Activated CD4-positive, alpha-beta T cell treated with anti-CD3 and anti-CD28 coated beads, Interleukin-10, Interleukin-2, amounts not matched to agents 100 ng/mL and 50 ng/mL, durations not matched to agents 16 hours and 8 hours (primary cell): ENCODE results near the gene SLC39A10.
A peak's percentile ranks its signal among the peaks of the same experiment; 100 is the strongest.

Experiments used
- DNase-seq: peaks from one replicate; pipeline ENCODE4 v3.0.0-alpha.2; 2020

The SLC39A10 gene

GRCh38 chr2:195675783-195676427, 18.9 kb downstream of the SLC39A10 start:
- DNase-seq, result no peak

- DNase-seq, result no peak
These were observed 20.3 kb downstream of the SLC39A10 start for GRCh38 chr2:195677290-195677689.

DNA sequence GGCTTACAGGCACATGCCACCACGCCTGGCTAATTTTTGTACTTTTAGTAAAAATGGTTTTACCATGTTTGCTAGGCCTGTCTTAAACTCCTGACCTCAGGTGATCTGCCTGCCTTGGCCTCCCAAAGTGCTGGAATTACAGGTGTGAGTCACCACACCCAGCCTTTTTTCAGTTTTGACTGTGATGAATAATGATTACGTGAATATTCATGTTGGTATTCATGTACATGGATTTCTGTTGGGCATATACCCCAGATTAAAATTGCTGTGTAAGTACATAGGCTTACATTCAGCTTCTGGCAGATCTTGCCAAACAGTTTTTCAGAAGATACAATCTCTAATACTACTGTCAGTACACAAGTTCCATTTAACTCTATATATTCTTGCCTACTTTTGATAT, 20.9 kb downstream of the SLC39A10 start:
- no peak for DNase-seq

DNA sequence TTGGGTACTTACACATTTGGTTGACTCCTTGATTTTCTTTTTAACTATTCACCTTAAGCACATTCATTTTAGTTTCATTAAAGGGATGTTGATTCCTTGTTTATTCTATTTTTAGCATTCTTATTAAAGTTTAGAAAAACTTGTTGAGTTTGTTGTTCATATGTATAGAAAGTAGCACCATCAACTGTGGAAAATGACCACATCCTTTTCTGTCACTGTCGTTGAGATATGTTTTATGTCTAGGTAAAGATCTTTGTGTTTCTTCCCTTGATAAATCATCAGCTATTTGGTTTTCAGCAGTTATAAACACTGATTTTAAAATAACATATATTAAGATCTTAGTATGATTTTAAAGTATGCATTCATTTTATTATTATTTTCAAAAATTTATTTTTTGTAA, 25.1 kb downstream of the SLC39A10 start:
- no peak for DNase-seq

DNA sequence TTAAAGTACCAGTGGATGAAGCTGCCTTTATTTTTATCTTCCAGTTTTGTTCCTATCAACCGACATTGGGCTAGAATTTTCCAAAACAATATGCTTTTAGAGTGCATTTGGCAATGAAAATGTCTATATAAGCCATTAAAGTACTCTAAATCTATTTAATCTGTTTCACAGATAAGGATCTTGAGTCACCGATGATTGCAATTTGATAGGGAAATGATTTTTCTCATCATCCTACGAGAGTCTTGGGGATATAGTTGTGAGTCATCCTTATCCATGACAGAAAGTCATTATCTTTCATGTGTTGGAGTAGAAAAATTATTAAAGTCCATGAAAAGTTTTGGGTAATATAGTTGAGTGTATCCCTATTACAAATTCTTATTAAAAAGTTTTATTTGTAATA, 26.1 kb downstream of the SLC39A10 start:
- no peak for DNase-seq

GRCh38 chr2:195686564-195686963, 29.5 kb downstream of the SLC39A10 start:
- peak; percentile 25 for DNase-seq

DNA sequence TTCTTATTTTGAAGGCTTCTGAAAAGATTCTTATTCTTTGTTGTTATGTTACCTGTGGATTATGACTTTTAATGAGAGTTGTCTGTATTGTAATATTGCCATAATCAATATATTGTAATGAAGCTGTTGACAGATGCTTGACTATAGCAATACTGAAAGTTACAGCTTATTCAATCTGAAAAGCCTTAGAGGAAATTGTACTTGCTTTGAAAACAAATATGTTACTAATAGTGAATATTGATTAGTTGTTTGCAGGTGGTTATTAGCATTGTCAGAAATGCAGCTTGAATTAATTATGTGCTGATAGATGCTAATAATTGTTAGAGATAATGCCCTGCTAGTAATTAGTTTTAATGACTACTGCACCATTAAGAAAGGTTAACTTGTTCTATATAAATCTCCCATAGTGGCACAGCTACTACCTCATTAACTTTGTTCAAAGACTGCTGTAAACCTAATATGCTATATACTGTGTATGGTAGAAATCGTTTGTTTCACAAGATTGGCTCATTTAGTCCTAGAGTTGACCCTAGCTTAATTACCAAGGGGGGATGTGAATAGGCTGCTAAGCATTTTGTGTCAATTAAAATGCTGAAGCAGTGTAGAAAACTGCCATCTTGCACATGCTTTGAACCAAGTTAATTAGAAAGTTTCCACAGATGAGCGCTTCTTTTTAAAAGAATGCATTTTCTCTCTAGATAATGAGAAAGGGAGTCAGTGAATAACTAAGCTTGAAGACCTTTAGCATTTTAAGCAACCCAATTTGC, 30.5 kb downstream of the SLC39A10 start:
- peak; percentile 16 for DNase-seq

DNA sequence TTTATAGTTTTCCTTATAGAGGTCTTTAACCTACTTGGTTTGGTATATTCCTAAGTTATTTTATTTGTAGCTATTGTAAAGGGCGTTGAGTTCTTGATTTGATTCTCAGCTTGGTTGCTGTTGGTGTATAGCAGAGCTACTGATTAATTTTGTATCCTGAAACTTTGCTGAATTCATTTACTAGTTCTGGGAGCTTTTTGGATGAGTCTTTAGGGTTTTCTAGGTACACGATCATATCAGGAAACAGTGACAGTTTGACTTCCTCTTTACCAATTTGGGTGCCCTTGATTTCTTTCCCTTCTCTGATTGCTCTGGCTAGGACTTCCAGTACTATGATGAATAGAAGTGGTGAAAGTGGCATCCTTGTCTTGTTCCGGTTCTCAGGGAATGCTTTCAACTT, 35.5 kb downstream of the SLC39A10 start:
- peak; percentile 34 for DNase-seq

GRCh38 chr2:195694553-195694952, 37.5 kb downstream of the SLC39A10 start:
- DNase-seq, result no peak

GRCh38 chr2:195695002-195695631, 38.1 kb downstream of the SLC39A10 start:
- DNase-seq, result no peak

- no peak for DNase-seq
These were observed 39.0 kb downstream of the SLC39A10 start for GRCh38 chr2:195696012-195696411.

GRCh38 chr2:195697681-195698220, 40.7 kb downstream of the SLC39A10 start:
- no peak for DNase-seq

DNA sequence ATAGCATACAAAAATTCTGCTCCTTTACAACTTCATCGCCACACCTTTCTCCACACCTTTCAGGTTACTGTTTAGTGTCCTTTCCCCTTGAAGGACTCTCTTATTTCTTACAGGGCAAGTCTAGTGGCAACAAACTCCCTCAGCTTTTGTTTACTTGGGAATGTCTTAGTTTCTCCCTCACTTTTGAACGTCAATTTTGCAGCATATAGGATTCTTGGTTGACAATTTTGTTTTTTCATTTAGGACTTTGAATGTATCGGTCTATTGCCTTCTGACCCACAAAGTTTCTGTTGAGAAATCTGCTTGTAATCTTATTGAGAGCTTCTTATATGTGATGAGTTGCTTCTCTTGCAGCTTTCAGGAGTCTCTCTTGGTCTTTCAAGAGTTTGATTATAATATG, 43.5 kb downstream of the SLC39A10 start:
- no peak for DNase-seq

- no peak for DNase-seq
These were observed 49.3 kb downstream of the SLC39A10 start for GRCh38 chr2:195706161-195706900.

DNA sequence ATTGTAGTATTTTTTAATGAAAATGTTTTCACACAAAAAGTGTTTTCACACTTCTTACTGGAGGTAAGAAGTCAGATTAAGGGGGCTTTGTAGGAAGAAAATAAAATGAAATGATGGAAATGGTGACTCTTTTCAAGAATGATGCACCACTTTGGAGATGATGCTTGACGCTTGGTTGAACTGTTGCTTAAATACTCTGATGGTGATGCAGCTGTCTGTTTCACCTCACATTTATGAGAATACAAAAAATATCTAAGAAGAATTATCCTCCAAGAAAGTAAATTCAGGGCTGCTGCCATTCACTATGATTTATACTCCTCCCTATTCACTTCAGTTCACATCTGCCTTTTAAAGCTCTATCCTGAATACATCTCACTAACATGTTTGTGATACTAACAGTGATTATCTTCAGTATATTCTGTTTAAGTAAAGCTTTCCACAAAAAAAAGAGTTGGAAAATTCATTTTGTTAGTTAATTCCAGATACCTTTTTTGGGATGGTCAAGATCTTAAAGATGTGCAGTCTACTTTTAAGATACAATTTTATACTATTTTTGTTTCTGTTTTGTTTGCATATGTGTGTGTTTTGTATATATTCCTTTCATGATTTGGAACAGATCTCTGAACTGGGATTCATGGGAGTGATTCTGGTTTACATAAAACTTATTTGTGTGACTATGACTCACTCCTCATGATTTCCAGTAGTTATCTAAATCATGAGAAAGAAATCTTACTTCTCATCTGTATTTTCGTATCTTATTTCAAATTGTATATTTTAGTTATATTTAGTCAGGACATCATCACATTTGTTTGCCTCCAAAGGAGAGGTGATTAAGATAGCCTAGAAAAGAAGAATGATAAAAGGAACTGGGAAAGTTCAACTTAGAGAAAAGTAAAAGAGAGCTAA, 53.1 kb downstream of the SLC39A10 start:
- DNase-seq, result no peak

DNA sequence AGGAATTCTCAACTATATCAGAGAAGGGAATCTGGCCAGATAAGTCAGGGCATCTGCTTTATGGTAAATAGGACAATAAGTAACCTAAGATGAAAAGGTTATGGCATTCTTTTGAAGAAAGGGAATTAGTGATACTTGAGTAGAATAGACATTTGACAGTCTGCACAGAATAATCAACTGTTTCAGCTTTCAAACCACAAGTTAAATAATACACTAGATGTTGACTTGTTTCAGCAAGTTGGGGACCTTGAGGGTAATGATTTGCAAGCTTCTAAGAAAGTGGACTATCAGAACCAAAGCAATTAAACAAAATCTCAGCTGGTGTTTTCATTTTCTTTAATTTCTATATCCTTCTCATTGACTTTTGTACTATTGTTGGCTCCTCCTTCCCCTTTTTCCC, 54.5 kb downstream of the SLC39A10 start:
- no peak for DNase-seq

GRCh38 chr2:195716466-195716865, 59.4 kb downstream of the SLC39A10 start:
- DNase-seq, result no peak

GRCh38 chr2:195721042-195721441, 64.0 kb downstream of the SLC39A10 start:
- DNase-seq, result no peak

GRCh38 chr2:195722075-195722474, 65.0 kb downstream of the SLC39A10 start:
- no peak for DNase-seq

DNA sequence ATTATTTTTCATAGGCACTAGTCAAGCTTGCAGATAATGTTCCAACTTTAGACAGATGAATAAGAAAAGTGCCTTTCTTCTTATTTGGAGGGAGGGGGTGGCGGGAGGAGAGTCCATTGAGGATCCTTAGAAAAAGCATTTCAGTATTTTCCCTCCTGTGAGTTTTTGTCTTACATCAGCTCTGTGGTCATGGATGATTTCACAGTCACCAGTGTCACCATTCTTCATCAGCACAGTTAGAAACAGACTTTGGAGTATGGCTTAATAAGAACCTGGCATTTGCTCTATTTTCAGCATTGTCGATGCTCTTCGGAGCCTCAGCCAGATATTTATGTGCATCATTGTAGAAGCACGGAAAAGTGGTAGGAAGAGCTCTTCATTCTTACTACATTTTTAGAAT, 70.1 kb downstream of the SLC39A10 start:
- DNase-seq, result no peak

GRCh38 chr2:195730912-195731311, 73.9 kb downstream of the SLC39A10 start:
- DNase-seq, result no peak

DNA sequence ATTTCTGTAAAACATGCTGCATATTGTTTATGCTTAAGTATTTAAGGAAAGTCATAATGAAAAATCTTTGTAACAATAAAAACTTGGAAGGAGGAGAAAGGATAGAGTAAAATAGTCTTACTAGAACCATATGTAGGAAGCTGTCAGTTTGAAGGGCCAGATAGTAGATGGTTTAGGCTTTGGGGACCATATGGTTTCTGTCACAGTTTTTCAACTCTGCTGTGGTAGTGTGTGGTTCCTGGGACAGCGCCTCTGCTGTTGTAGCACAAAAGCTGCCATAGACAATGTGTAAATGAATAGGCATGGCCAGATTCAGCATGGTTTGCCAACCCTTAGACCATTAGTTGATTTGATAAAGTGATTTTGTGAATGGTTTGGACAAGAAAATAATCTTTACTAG, 75.5 kb downstream of the SLC39A10 start:
- no peak for DNase-seq
